HT1080 (cell line): ENCODE results near the gene PTPA. TPM values are rescaled to one million over a fixed set of nuclear protein-coding genes. Genes with fewer than 3 reads are reported as not detected.
"Not testable (repeated sequence)": the region's sequence is repeated elsewhere in the genome, so short reads cannot be mapped to it uniquely, and the experiment has no call there.

Experiments
- DNase-seq: peaks from one replicate; pipeline ENCODE4 v3.0.0-alpha.2; 2015; ENCODE audit warnings: low read depth
- total RNA-seq: library from RNA; depleted of rRNA; stranded (reverse); fragments of >200 nt; shearing (Covaris generic); gene quantifications from 2 replicates; pipeline ENCODE4 v1.2.3, GENCODE V29; 2014; rRNA removed

The PTPA gene
- total RNA-seq, 1 experiment from 2014 or later: 214 TPM

GRCh38 chr9:129197045-129197444 lies 85.8 kb downstream of the PTPA start:
- not testable (repeated sequence) for DNase-seq

GRCh38 chr9:129197978-129198318 lies 86.7 kb downstream of the PTPA start:
- DNase-seq: no peak

Other genes starting within 250 kb of the PTPA start
- 7.7 and 8.6 TPM in 2 replicates for gene KYAT1, start 229.5 kb upstream of the PTPA start, total RNA-seq
- 65.0 and 71.5 TPM in 2 replicates for gene LRRC8A, start 229.3 kb upstream of the PTPA start, total RNA-seq
- gene PHYHD1, start 190.4 kb upstream of the PTPA start, total RNA-seq: 0.16 TPM in 1 of 2 replicates, not detected in the other
- 23.4 and 29.1 TPM in 2 replicates for gene DOLK, start 163.8 kb upstream of the PTPA start, total RNA-seq
- gene NUP188, start 163.7 kb upstream of the PTPA start, total RNA-seq: 51.8 and 63.6 TPM in 2 replicates
- gene SH3GLB2, start 83.1 kb upstream of the PTPA start, total RNA-seq: 46.6 and 48.5 TPM in 2 replicates
- 12.8 and 13.7 TPM in 2 replicates for gene MIGA2, start 74.8 kb upstream of the PTPA start, total RNA-seq
- gene DOLPP1, start 30.3 kb upstream of the PTPA start, total RNA-seq: 20.5 and 23.8 TPM in 2 replicates
- gene CRAT, start 622 bp upstream of the PTPA start, total RNA-seq: 13.4 and 18.4 TPM in 2 replicates
- gene IER5L, start 66.8 kb downstream of the PTPA start, total RNA-seq: 58.9 and 76.5 TPM in 2 replicates